Osteoblast (primary cell): ENCODE results near the gene ARL13A. TPM values are rescaled to one million over a fixed set of nuclear protein-coding genes. Genes with fewer than 3 reads are reported as not detected.

ENCODE experiments used
- DNase-seq: peaks from one replicate; pipeline ENCODE4 v3.0.0; 2011; ENCODE audit warnings: low spot score, mixed read lengths; ENCODE audit not compliant: insufficient read length; ENCODE audit errors: missing footprints
- H2AFZ ChIP-seq: 2 replicates; pipeline ENCODE4 v1.6.0; 2011; ENCODE audit warnings: mild to moderate bottlenecking, low read length
- H3K27ac ChIP-seq: 2 replicates; pipeline ENCODE4 v1.5.1; 2011; ENCODE audit warnings: mild to moderate bottlenecking, low read depth, low read length, moderate library complexity
- H3K27me3 ChIP-seq: 2 replicates; pipeline ENCODE4 v1.6.0; 2012; ENCODE audit warnings: mild to moderate bottlenecking, control low read depth, inconsistent platforms, low read length, moderate library complexity; ENCODE audit not compliant: insufficient read depth
- H3K36me3 ChIP-seq: 2 replicates; pipeline ENCODE4 v1.5.1; 2011; ENCODE audit warnings: mild to moderate bottlenecking, low read length, control low read depth, moderate library complexity; ENCODE audit not compliant: insufficient read depth
- H3K4me1 ChIP-seq: 2 replicates; pipeline ENCODE4 v1.5.1; 2011; ENCODE audit warnings: mild to moderate bottlenecking, low read length, control low read depth, moderate library complexity; ENCODE audit not compliant: insufficient read depth
- H3K4me2 ChIP-seq: 2 replicates; pipeline ENCODE4 v1.6.0; 2011; ENCODE audit warnings: mild to moderate bottlenecking, low read length; ENCODE audit not compliant: insufficient read depth
- H3K4me3 ChIP-seq: fragments of 200-600 bp; sonication (generic); 3 replicates; pipeline ENCODE4 v1.5.1; 2012; ENCODE audit warnings: mild to moderate bottlenecking, low read length, inconsistent platforms; ENCODE audit not compliant: insufficient read depth
- H3K79me2 ChIP-seq: 2 replicates; pipeline ENCODE4 v1.6.0; 2012; ENCODE audit warnings: mild to moderate bottlenecking, low read length, control low read depth, inconsistent platforms; ENCODE audit not compliant: insufficient read depth
- H3K9me3 ChIP-seq: 2 replicates; pipeline ENCODE4 v1.5.1; 2011; ENCODE audit warnings: low read depth, low read length, control low read depth
- H4K20me1 ChIP-seq: 2 replicates; pipeline ENCODE4 v1.6.0; 2012; ENCODE audit warnings: mild to moderate bottlenecking, low read length, control low read depth; ENCODE audit not compliant: insufficient read depth
- CTCF ChIP-seq: IDR thresholded peaks from 2 replicates; pipeline ENCODE4 v1.5.1; 2011; ENCODE audit warnings: mild to moderate bottlenecking, low read depth, low read length, moderate library complexity; ENCODE audit errors: extremely low read depth
- total RNA-seq: library from RNA; depleted of rRNA; stranded (reverse); fragments of >200 nt; gene quantifications from 2 replicates; pipeline ENCODE4 v1.2.3, GENCODE V29; 2012

Gene ARL13A
- total RNA-seq, 1 donor: not detected

- H3K4me1 ChIP-seq: no peaks in the 10 kb centered on the region
- H2AFZ ChIP-seq: no peak overlapping the region
- H3K27ac ChIP-seq: no peak overlapping the region
- H3K27me3 ChIP-seq: no peaks in the 10 kb centered on the region
- no peaks in the 10 kb centered on the region for H4K20me1 ChIP-seq
- H3K9me3 ChIP-seq: no peaks in the 10 kb centered on the region
- no peak for TF ChIP-seq CTCF
- H3K4me2 ChIP-seq: no peak overlapping the region
- H3K79me2 ChIP-seq: no peaks in the 10 kb centered on the region
- DNase-seq: no peak
- peaks cover 4% of the 10 kb centered on the region for H3K36me3 ChIP-seq
- no peak overlapping the region for H3K4me3 ChIP-seq
Observed at GRCh38 chrX:101040197-101040596, 70.7 kb downstream of the ARL13A start.

Other genes with a start within 250 kb of the ARL13A start
- 2.9 TPM in 2 replicates for gene SYTL4, start 237.6 kb upstream of the ARL13A start, total RNA-seq
- gene CSTF2, start 149.3 kb upstream of the ARL13A start, total RNA-seq: 6.5 and 8.7 TPM in 2 replicates
- not detected in 2 replicates for gene NOX1, start 95.3 kb upstream of the ARL13A start, total RNA-seq
- gene XKRX, start 40.8 kb upstream of the ARL13A start, total RNA-seq: under 0.01 and 0.29 TPM in 2 replicates
- 13.8 and 15.9 TPM in 2 replicates for gene TRMT2B, start 82.4 kb downstream of the ARL13A start, total RNA-seq
- gene TMEM35A, start 109.2 kb downstream of the ARL13A start, total RNA-seq: 1.1 and 1.5 TPM in 2 replicates
- gene CENPI, start 128.5 kb downstream of the ARL13A start, total RNA-seq: 4.3 and 4.4 TPM in 2 replicates